HepG2 (cell line): ENCODE results near the gene FYB2. TPM values are rescaled to one million over a fixed set of nuclear protein-coding genes. Genes with fewer than 3 reads are reported as not detected.

Experiments used
- CCAR2 ChIP-seq: fragments of 200-400 bp; formaldehyde crosslinking; optimal IDR thresholded peaks from 2 replicates; pipeline ENCODE3; 2018; ENCODE audit warnings: low read depth, mild to moderate bottlenecking, low read length, moderate library complexity
- ISL2 ChIP-seq: sonication (generic); formaldehyde crosslinking; IDR thresholded peaks from 2 replicates; pipeline ENCODE4 v1.5.0; 2020; ENCODE audit warnings: missing genetic modification reagents
- KAT2B ChIP-seq: fragments of 150-350 bp; IDR thresholded peaks from 2 replicates; pipeline ENCODE4 v1.6.1; 2014; ENCODE audit warnings: low read depth, low read length, borderline replicate concordance
- PHB2 ChIP-seq: fragments of 450-650 bp; IDR thresholded peaks from 2 replicates; pipeline ENCODE4 v1.6.1; 2018; ENCODE audit not compliant: partially characterized antibody
- PRDM10 ChIP-seq: sonication (generic); formaldehyde crosslinking; IDR thresholded peaks from 2 replicates; pipeline ENCODE4 v1.4.0; 2020; ENCODE audit warnings: low read depth, missing genetic modification reagents
- RAD21 ChIP-seq: fragments of 450-650 bp; formaldehyde crosslinking; IDR thresholded peaks from 2 replicates; pipeline ENCODE4 v1.5.0; 2020; ENCODE audit warnings: mild to moderate bottlenecking
- RFX1 ChIP-seq: fragments of 450-650 bp; IDR thresholded peaks from 2 replicates; pipeline ENCODE4 v1.6.1; 2017
- RXRA ChIP-seq: sonication (generic); formaldehyde crosslinking; IDR thresholded peaks from 2 replicates; pipeline ENCODE4 v1.5.1; 2020; ENCODE audit warnings: missing genetic modification reagents
- STAG1 ChIP-seq: sonication (generic); formaldehyde crosslinking; IDR thresholded peaks from 2 replicates; pipeline ENCODE4 v1.4.0; 2020; ENCODE audit warnings: missing genetic modification reagents
- ZNF235 ChIP-seq: sonication (generic); formaldehyde crosslinking; IDR thresholded peaks from 2 replicates; pipeline ENCODE4 v1.8.1; 2023; ENCODE audit warnings: mild to moderate bottlenecking, missing genetic modification reagents, borderline replicate concordance
- ZNF597 ChIP-seq: sonication (generic); formaldehyde crosslinking; IDR thresholded peaks from 2 replicates; pipeline ENCODE4 v1.5.0; 2020; ENCODE audit warnings: missing genetic modification reagents
- ZNF615 ChIP-seq: sonication (generic); formaldehyde crosslinking; IDR thresholded peaks from 2 replicates; pipeline ENCODE4 v1.5.0; 2020; ENCODE audit warnings: mild to moderate bottlenecking, missing genetic modification reagents, borderline replicate concordance
- ZNF749 ChIP-seq: sonication (generic); formaldehyde crosslinking; IDR thresholded peaks from 2 replicates; pipeline ENCODE4 v1.8.0; 2022; ENCODE audit warnings: mild to moderate bottlenecking, missing genetic modification reagents, moderate library complexity, borderline replicate concordance
- polyA plus RNA-seq, 8 experiments: library from polyadenylated mRNA; depleted of rRNA in 3 of 8; stranded (reverse) in 7 of 8; unstranded in 1 of 8; fragments of >200 nt; fragmentation: Illumina TruSeq in 4 of 8; extraction: Trizol in 4 of 8; gene quantifications; 2 replicates each; pipeline versions ENCODE4 v1.2.1 to v1.2.3, GENCODE V29; 2011 to 2016; ENCODE audit warnings: low read depth in 4 of 8, missing spikeins in 1 of 8, mixed read lengths in 1 of 8; ENCODE audit not compliant: insufficient read depth in 1 of 8
- total RNA-seq, 5 experiments: library from RNA; depleted of rRNA; stranded (reverse); fragments of >200 nt; fragmentation: Illumina TruSeq; extraction: Trizol; gene quantifications; 2 replicates each; pipeline ENCODE4 v1.2.3, GENCODE V29; 2016; ENCODE audit warnings: low read depth in 1 of 5
- TF ChIP-seq, protein P1 (sequence below): IDR thresholded peaks from 2 replicates; pipeline ENCODE4 v1.6.1; 2012; ENCODE audit warnings: inconsistent platforms
- TF ChIP-seq, protein P2 (sequence below): IDR thresholded peaks from 2 replicates; pipeline ENCODE4 v1.6.1; 2018; ENCODE audit warnings: missing genetic modification reagents, mild to moderate bottlenecking, missing compliant biosample characterization
- TF ChIP-seq, protein P3 (sequence below): sonication (generic); formaldehyde crosslinking; IDR thresholded peaks from 2 replicates; pipeline ENCODE4 v1.9.0; 2021; ENCODE audit warnings: mild to moderate bottlenecking, missing genetic modification reagents

Gene FYB2
- total and polyA plus RNA-seq, 2 of the 13 experiments (the other 11 are each of a cell fraction or from before 2014, with no cell fraction given): 1.2 to 2.7 TPM

DNA sequence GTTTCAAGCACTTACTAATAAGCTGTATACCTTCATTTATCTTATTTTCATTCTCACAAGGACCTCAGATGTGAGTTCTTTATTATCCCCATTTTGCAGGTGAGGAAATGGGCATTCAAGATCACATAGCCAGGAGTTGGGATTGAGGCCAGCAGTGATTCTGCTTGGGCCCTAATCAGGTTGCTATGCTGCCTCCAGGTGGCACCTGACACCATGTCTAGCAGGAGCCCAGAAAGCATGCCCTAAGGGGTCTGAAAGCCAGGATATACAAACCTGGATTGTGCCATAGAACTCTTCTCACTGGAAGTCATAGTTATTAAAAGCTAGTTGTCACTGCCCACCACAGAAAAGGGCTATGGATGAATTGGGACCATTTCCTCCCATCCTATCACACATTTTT, 61.1 kb downstream of the FYB2 start (continued):
- TF ChIP-seq PRDM10 (no peak), PHB2 (no peak), ZNF597 (CRISPR knock-in tag) (no peak), RXRA (CRISPR knock-in tag) (no peak), KAT2B (no peak), RFX1 (no peak), STAG1 (CRISPR knock-in tag) (peak; percentile 82), ZNF749 (CRISPR knock-in tag) (no peak), ZNF615 (CRISPR knock-in tag) (no peak), RAD21 (CRISPR knock-in tag) (0 out of 2 replicates have a peak, but pooled peaks have one; percentile 57), CCAR2 (no peak), ISL2 (CRISPR knock-in tag) (no peak), ZNF235 (CRISPR knock-in tag) (no peak)
- TF ChIP-seq, protein P1, sequence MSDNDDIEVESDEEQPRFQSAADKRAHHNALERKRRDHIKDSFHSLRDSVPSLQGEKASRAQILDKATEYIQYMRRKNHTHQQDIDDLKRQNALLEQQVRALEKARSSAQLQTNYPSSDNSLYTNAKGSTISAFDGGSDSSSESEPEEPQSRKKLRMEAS: no peak
- TF ChIP-seq, protein P2, sequence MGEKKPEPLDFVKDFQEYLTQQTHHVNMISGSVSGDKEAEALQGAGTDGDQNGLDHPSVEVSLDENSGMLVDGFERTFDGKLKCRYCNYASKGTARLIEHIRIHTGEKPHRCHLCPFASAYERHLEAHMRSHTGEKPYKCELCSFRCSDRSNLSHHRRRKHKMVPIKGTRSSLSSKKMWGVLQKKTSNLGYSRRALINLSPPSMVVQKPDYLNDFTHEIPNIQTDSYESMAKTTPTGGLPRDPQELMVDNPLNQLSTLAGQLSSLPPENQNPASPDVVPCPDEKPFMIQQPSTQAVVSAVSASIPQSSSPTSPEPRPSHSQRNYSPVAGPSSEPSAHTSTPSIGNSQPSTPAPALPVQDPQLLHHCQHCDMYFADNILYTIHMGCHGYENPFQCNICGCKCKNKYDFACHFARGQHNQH (CRISPR knock-in tag): no peak
- TF ChIP-seq, protein P3, sequence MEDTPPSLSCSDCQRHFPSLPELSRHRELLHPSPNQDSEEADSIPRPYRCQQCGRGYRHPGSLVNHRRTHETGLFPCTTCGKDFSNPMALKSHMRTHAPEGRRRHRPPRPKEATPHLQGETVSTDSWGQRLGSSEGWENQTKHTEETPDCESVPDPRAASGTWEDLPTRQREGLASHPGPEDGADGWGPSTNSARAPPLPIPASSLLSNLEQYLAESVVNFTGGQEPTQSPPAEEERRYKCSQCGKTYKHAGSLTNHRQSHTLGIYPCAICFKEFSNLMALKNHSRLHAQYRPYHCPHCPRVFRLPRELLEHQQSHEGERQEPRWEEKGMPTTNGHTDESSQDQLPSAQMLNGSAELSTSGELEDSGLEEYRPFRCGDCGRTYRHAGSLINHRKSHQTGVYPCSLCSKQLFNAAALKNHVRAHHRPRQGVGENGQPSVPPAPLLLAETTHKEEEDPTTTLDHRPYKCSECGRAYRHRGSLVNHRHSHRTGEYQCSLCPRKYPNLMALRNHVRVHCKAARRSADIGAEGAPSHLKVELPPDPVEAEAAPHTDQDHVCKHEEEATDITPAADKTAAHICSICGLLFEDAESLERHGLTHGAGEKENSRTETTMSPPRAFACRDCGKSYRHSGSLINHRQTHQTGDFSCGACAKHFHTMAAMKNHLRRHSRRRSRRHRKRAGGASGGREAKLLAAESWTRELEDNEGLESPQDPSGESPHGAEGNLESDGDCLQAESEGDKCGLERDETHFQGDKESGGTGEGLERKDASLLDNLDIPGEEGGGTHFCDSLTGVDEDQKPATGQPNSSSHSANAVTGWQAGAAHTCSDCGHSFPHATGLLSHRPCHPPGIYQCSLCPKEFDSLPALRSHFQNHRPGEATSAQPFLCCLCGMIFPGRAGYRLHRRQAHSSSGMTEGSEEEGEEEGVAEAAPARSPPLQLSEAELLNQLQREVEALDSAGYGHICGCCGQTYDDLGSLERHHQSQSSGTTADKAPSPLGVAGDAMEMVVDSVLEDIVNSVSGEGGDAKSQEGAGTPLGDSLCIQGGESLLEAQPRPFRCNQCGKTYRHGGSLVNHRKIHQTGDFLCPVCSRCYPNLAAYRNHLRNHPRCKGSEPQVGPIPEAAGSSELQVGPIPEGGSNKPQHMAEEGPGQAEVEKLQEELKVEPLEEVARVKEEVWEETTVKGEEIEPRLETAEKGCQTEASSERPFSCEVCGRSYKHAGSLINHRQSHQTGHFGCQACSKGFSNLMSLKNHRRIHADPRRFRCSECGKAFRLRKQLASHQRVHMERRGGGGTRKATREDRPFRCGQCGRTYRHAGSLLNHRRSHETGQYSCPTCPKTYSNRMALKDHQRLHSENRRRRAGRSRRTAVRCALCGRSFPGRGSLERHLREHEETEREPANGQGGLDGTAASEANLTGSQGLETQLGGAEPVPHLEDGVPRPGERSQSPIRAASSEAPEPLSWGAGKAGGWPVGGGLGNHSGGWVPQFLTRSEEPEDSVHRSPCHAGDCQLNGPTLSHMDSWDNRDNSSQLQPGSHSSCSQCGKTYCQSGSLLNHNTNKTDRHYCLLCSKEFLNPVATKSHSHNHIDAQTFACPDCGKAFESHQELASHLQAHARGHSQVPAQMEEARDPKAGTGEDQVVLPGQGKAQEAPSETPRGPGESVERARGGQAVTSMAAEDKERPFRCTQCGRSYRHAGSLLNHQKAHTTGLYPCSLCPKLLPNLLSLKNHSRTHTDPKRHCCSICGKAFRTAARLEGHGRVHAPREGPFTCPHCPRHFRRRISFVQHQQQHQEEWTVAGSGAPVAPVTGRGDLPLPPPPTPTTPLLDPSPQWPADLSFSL (CRISPR knock-in tag): no peak
